ENCODE results near the gene FNBP1.

The FNBP1 gene

GRCh38 chr9:129933185-129934040 is 109.6 kb downstream of the FNBP1 start:
- H3K27ac ChIP-seq = no peak overlapping the region
- no peak for TF ChIP-seq ZFX (IDR thresholded peaks at IDR 0.05)
- TF ChIP-seq, protein P1, sequence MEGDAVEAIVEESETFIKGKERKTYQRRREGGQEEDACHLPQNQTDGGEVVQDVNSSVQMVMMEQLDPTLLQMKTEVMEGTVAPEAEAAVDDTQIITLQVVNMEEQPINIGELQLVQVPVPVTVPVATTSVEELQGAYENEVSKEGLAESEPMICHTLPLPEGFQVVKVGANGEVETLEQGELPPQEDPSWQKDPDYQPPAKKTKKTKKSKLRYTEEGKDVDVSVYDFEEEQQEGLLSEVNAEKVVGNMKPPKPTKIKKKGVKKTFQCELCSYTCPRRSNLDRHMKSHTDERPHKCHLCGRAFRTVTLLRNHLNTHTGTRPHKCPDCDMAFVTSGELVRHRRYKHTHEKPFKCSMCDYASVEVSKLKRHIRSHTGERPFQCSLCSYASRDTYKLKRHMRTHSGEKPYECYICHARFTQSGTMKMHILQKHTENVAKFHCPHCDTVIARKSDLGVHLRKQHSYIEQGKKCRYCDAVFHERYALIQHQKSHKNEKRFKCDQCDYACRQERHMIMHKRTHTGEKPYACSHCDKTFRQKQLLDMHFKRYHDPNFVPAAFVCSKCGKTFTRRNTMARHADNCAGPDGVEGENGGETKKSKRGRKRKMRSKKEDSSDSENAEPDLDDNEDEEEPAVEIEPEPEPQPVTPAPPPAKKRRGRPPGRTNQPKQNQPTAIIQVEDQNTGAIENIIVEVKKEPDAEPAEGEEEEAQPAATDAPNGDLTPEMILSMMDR (conservative IDR thresholded peaks at IDR 0.05) = no peak

GRCh38 chr9:129932303-129933151 is 110.5 kb downstream of the FNBP1 start:
- no peak overlapping the region for H3K27ac ChIP-seq
- TF ChIP-seq ZFX (IDR thresholded peaks at IDR 0.05) = no peak
- TF ChIP-seq, protein P1 (conservative IDR thresholded peaks at IDR 0.05) = no peak

- no peak overlapping the region for H3K27ac ChIP-seq
- TF ChIP-seq, protein P1 (conservative IDR thresholded peaks at IDR 0.05) = no peak
- no peak for TF ChIP-seq ZFX (IDR thresholded peaks at IDR 0.05)
Measured at GRCh38 chr9:129930743-129931142, 112.2 kb downstream of the FNBP1 start.

GRCh38 chr9:129929496-129930125 is 113.4 kb downstream of the FNBP1 start:
- no peak for TF ChIP-seq ZFX (IDR thresholded peaks at IDR 0.05)
- TF ChIP-seq, protein P1 (conservative IDR thresholded peaks at IDR 0.05) = no peak
- H3K27ac ChIP-seq = no peak overlapping the region

- TF ChIP-seq, protein P1 (conservative IDR thresholded peaks at IDR 0.05) = no peak
- TF ChIP-seq ZFX (IDR thresholded peaks at IDR 0.05) = no peak
- no peak overlapping the region for H3K27ac ChIP-seq
Measured at GRCh38 chr9:129923589-129923988, 119.4 kb downstream of the FNBP1 start.

DNA sequence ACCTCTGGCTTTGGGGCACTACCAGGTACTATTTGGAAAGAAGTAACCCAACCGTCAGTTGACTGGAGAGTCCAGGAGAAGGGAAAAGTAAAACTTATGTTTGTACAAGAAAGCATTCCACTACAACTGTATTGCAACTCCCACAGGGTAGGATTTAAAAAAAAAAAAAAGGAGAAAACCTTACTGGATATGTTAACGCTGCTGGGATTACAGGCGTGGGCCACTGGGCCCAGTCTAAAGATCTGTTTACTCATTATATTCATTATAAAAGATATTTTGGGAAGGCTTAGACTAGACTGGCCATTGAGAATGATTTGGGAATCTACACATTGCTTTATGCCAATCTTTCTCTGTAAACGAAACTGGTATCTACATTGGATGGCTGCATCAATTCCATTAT is 121.1 kb downstream of the FNBP1 start:
- H3K27ac ChIP-seq = no peak overlapping the region
- TF ChIP-seq ZFX (IDR thresholded peaks at IDR 0.05) = no peak
- TF ChIP-seq, protein P1 (conservative IDR thresholded peaks at IDR 0.05) = no peak
